K562 (cell line): ENCODE measurements around the gene UBFD1. TPM values are rescaled to one million over a fixed set of nuclear protein-coding genes. Genes with fewer than 3 reads are reported as not detected.

Experiments used
- ARNT ChIP-seq, 2 experiments: fragments of 450-650 bp; IDR thresholded peaks; 2 replicates each; pipeline ENCODE4 v1.6.1; 2016; ENCODE audit warnings: mild to moderate bottlenecking in 1 of 2
- ELF1 ChIP-seq: fragments of 200-800 bp; sonication (Bioruptor generic); IDR thresholded peaks from 2 replicates; pipeline ENCODE4 v1.6.1; 2016; ENCODE audit warnings: missing genetic modification characterization, missing compliant biosample characterization
- ETV6 ChIP-seq, 3 experiments: fragments of 150-350 bp in 1 of 3; sonication (generic) in 1 of 3; formaldehyde crosslinking in 1 of 3; IDR thresholded peaks; 2 replicates each; pipeline versions ENCODE4 v1.6.1 to v1.8.0; 2014 to 2022; ENCODE audit warnings: borderline replicate concordance in 2 of 3, low read depth in 2 of 3, antibody characterized with exemption in 1 of 3, low read length in 1 of 3, mild to moderate bottlenecking in 1 of 3, missing genetic modification reagents in 1 of 3
- FOXK2 ChIP-seq, 2 experiments: fragments of 450-650 bp; IDR thresholded peaks in 1 of 2; conservative IDR thresholded peaks in 1 of 2; 2 replicates each; pipeline ENCODE4 v1.6.1; 2016; ENCODE audit warnings: low read depth in 2 of 2, mild to moderate bottlenecking in 1 of 2
- FOXP1 ChIP-seq: sonication (generic); formaldehyde crosslinking; IDR thresholded peaks from 2 replicates; pipeline ENCODE4 v1.8.0; 2022; ENCODE audit warnings: mild to moderate bottlenecking, missing genetic modification reagents
- HDAC1 ChIP-seq, 2 experiments: fragments of 450-650 bp; IDR thresholded peaks; 2 replicates each; pipeline ENCODE4 v1.6.1; 2016 to 2017; ENCODE audit warnings: inconsistent platforms in 1 of 2, mild to moderate bottlenecking in 1 of 2, moderate library complexity in 1 of 2
- ILK ChIP-seq: fragments of 450-650 bp; IDR thresholded peaks from 2 replicates; pipeline ENCODE4 v1.6.1; 2016; ENCODE audit warnings: missing genetic modification characterization, low read depth, mild to moderate bottlenecking, missing compliant biosample characterization, moderate library complexity, borderline replicate concordance
- JUND ChIP-seq, 2 experiments: IDR thresholded peaks; 2 replicates in 1 of 2; 3 replicates in 1 of 2; pipeline ENCODE4 v1.6.1; 2011; ENCODE audit warnings: borderline replicate concordance in 2 of 2, low read depth in 2 of 2, low read length in 2 of 2, improper control_type of control experiment in 1 of 2, missing biosample characterization in 1 of 2, missing genetic modification characterization in 1 of 2, missing genetic modification reagents in 1 of 2
- MEF2A ChIP-seq: IDR thresholded peaks from 2 replicates; pipeline ENCODE4 v1.6.1; 2011; ENCODE audit warnings: low read depth, mild to moderate bottlenecking, low read length, moderate library complexity; ENCODE audit not compliant: control insufficient read depth
- NR2F6 ChIP-seq: fragments of 450-650 bp; formaldehyde crosslinking; IDR thresholded peaks from 2 replicates; pipeline ENCODE4 v1.4.0; 2020; ENCODE audit warnings: mild to moderate bottlenecking
- RBBP5 ChIP-seq: fragments of 200-600 bp; sonication (generic); IDR thresholded peaks from 2 replicates; pipeline ENCODE4 v1.6.1; 2012; ENCODE audit warnings: borderline replicate concordance, mild to moderate bottlenecking, low read length, control low read depth, inconsistent platforms; ENCODE audit not compliant: insufficient read depth, poor library complexity, severe bottlenecking
- SIX5 ChIP-seq, 2 experiments: IDR thresholded peaks; 2 replicates each; pipeline ENCODE4 v1.6.1; 2011; ENCODE audit warnings: low read length in 2 of 2, borderline replicate concordance in 1 of 2, low read depth in 1 of 2, mild to moderate bottlenecking in 1 of 2, moderate library complexity in 1 of 2; ENCODE audit not compliant: insufficient read depth in 1 of 2
- SNIP1 ChIP-seq: fragments of 450-650 bp; IDR thresholded peaks from 2 replicates; pipeline ENCODE4 v1.7.1; 2017; ENCODE audit warnings: low read depth, mild to moderate bottlenecking
- TAF1 ChIP-seq: IDR thresholded peaks from 2 replicates; pipeline ENCODE4 v1.6.1; 2011; ENCODE audit warnings: mild to moderate bottlenecking, low read length, moderate library complexity; ENCODE audit not compliant: insufficient read depth, control insufficient read depth, severe bottlenecking; ENCODE audit errors: extremely low read depth
- ZBTB33 ChIP-seq: sonication (generic); formaldehyde crosslinking; IDR thresholded peaks from 2 replicates; pipeline ENCODE4 v1.8.1; 2023; ENCODE audit warnings: mild to moderate bottlenecking, missing genetic modification reagents
- ZNF133 ChIP-seq: fragments of 250-450 bp; sonication (Bioruptor Pico); IDR thresholded peaks from 2 replicates; pipeline ENCODE4 v1.4.0; 2020; ENCODE audit warnings: mild to moderate bottlenecking
- ZNF24 ChIP-seq: fragments of 450-650 bp; IDR thresholded peaks from 2 replicates; pipeline ENCODE4 v1.6.1; 2016
- ZNF316 ChIP-seq: fragments of 450-650 bp; IDR thresholded peaks from 2 replicates; pipeline ENCODE4 v1.6.1; 2016
- polyA plus RNA-seq, 8 experiments: library from polyadenylated mRNA; depleted of rRNA in 4 of 8; stranded (reverse) in 5 of 8; unstranded in 3 of 8; fragments of >200 nt; fragmentation: Nextera tagmentation in 2 of 8; fragmentation: Illumina TruSeq in 1 of 8; extraction: Ambion mirVana in 2 of 8; extraction: Trizol in 1 of 8; gene quantifications; 2 replicates each; pipeline versions ENCODE4 v1.2.1 to v1.2.3, GENCODE V29; 2011 to 2014; ENCODE audit warnings: inconsistent platforms in 1 of 8, missing spikeins in 1 of 8
- total RNA-seq, 7 experiments: library from RNA; depleted of rRNA in 6 of 7; stranded (reverse); fragments of >200 nt in 6 of 7; fragmentation: Illumina TruSeq in 2 of 7; extraction: Trizol in 2 of 7; gene quantifications; 2 replicates each; pipeline versions ENCODE4 v1.2.1 to v1.2.3, GENCODE V29; 2011 to 2021; ENCODE audit warnings: low replicate concordance in 1 of 7
- TF ChIP-seq, protein P1 (sequence below), 2 experiments: IDR thresholded peaks; 2 replicates each; pipeline ENCODE4 v1.6.1; 2012; ENCODE audit warnings: improper control_type of control experiment in 2 of 2, low read depth in 2 of 2, low read length in 2 of 2, borderline replicate concordance in 1 of 2
- TF ChIP-seq, protein P2 (sequence below): sonication (generic); formaldehyde crosslinking; IDR thresholded peaks from 2 replicates; pipeline ENCODE4 v1.8.0; 2022; ENCODE audit warnings: missing genetic modification reagents, mild to moderate bottlenecking, borderline replicate concordance

The UBFD1 gene
- total and polyA plus RNA-seq, 9 of the 15 experiments (the other 6 are each of a cell fraction or from before 2014, with no cell fraction given) = 10.7 to 66.2 (median 34.0) TPM

DNA sequence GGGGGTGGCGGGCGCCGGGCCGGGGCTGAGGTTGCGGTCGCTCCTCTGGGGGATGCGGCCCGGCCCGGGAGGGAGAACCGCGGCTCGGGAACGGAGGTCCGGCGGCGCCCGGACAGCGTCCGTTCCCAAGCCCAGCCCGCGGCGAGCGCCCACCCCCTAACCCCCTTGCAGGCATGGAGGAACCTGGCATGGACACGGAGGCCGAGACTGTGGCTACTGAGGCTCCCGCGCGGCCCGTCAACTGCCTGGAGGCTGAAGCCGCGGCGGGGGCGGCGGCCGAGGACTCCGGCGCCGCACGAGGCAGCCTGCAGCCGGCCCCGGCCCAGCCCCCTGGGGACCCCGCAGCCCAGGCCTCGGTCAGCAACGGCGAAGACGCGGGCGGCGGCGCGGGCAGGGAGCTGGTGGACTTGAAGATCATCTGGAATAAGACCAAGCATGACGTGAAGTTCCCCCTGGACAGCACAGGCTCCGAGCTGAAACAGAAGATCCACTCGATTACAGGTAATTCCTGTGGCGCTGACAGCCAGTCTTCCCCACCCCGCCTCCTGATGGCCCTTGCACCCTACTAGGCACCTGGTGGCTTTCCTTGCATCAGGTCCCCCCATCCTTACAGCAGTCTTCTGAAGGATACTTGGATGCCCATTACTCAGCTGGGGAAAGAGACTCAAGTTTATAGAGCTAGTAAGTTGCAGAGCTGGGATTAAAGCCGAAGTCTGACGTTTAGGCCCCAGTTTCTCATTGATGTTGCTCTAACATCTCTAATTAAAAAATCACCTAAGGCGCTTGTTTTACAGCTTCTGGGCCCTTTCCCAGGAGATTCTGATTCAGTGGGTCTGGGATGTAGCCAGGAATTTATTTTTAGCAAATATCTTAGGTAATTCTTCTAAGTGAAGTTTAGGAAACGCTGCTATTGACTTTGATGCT, 514 bp downstream of the UBFD1 start (continued):
- TF ChIP-seq, protein P1, sequence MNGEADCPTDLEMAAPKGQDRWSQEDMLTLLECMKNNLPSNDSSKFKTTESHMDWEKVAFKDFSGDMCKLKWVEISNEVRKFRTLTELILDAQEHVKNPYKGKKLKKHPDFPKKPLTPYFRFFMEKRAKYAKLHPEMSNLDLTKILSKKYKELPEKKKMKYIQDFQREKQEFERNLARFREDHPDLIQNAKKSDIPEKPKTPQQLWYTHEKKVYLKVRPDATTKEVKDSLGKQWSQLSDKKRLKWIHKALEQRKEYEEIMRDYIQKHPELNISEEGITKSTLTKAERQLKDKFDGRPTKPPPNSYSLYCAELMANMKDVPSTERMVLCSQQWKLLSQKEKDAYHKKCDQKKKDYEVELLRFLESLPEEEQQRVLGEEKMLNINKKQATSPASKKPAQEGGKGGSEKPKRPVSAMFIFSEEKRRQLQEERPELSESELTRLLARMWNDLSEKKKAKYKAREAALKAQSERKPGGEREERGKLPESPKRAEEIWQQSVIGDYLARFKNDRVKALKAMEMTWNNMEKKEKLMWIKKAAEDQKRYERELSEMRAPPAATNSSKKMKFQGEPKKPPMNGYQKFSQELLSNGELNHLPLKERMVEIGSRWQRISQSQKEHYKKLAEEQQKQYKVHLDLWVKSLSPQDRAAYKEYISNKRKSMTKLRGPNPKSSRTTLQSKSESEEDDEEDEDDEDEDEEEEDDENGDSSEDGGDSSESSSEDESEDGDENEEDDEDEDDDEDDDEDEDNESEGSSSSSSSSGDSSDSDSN (IDR thresholded peaks at IDR 0.05; ENCODE audit: borderline replicate concordance in 1 of 2, low read depth in 2 of 2, low read length in 2 of 2) = 0 out of 4 replicates have a peak, but pooled peaks of 1 of the 2 experiments have one; percentile 6
- TF ChIP-seq ETV6 (IDR thresholded peaks at IDR 0.05; ENCODE audit: borderline replicate concordance in 1 of 2, low read depth in 2 of 2, low read length in 1 of 2) (no peak), ETV6 (CRISPR knock-in tag; IDR thresholded peaks at IDR 0.05; ENCODE audit: borderline replicate concordance) (0 out of 2 replicates have a peak, but pooled peaks have one; percentile 53), FOXK2 (conservative IDR thresholded peaks at IDR 0.05 in 1 of 2, IDR thresholded peaks at IDR 0.05 in 1 of 2; ENCODE audit: low read depth in 2 of 2) (no peak), ZBTB33 (CRISPR knock-in tag) (no peak), RBBP5 (peak; percentile 82), ARNT (IDR thresholded peaks at IDR 0.05) (no peak), SNIP1 (no peak), ZNF24 (no peak), TAF1 (no peak), HDAC1 (IDR thresholded peaks at IDR 0.05) (no peak), ILK (tag) (no peak), JUND (IDR thresholded peaks at IDR 0.05; ENCODE audit: borderline replicate concordance, low read depth, low read length) (no peak), JUND (tag; IDR thresholded peaks at IDR 0.05; ENCODE audit: borderline replicate concordance, low read depth, low read length) (no peak), ZNF316 (no peak), ELF1 (tag) (no peak), SIX5 (IDR thresholded peaks at IDR 0.05; ENCODE audit: borderline replicate concordance in 1 of 2, insufficient read depth in 1 of 2, low read depth in 1 of 2, low read length in 2 of 2) (no peak), MEF2A (no peak), FOXP1 (CRISPR knock-in tag) (no peak), ZNF133 (CRISPR knock-in tag) (no peak), NR2F6 (CRISPR knock-in tag) (no peak)
- TF ChIP-seq, protein P2, sequence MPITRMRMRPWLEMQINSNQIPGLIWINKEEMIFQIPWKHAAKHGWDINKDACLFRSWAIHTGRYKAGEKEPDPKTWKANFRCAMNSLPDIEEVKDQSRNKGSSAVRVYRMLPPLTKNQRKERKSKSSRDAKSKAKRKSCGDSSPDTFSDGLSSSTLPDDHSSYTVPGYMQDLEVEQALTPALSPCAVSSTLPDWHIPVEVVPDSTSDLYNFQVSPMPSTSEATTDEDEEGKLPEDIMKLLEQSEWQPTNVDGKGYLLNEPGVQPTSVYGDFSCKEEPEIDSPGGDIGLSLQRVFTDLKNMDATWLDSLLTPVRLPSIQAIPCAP (CRISPR knock-in tag) = no peak
